ENCODE results near the gene AUNIP. TPM values are rescaled to one million over a fixed set of nuclear protein-coding genes. Genes with fewer than 3 reads are reported as not detected.
A peak's percentile ranks its signal among the peaks of the same experiment; 100 is the strongest.

AUNIP gene
- total RNA-seq: under 0.01 and 0.33 TPM in 2 replicates
- 1.2 and 3.4 TPM in 2 replicates for polyA plus RNA-seq
- 0.90 and 2.2 TPM in 2 replicates for polyA plus RNA-seq (2012)
- 0.82 and 1.9 TPM in 2 replicates for polyA minus RNA-seq (ENCODE audit: low replicate concordance)

- TF ChIP-seq CTCF (conservative IDR thresholded peaks at IDR 0.05 in 1 of 2, IDR thresholded peaks at IDR 0.05 in 1 of 2; ENCODE audit: low read depth in 1 of 2, low read length in 2 of 2): no peak
- TF ChIP-seq EZH2 (IDR thresholded peaks at IDR 0.05; ENCODE audit: low read length, missing control alignments): no peak
- H3K4me1 ChIP-seq (ENCODE audit: control insufficient read depth, extremely low read depth, insufficient read depth, low read length): peaks cover 4% of the 10 kb centered on the region
Observed at GRCh38 chr1:25858906-25859789, at the start of gene AUNIP. Gene AUNIP (minus strand): TSS chr1:25859457. CDS start chr1:25859357, 100 bp downstream.

GRCh38 chr1:25909040-25909439 lies 49.8 kb upstream of the AUNIP start:
- H3K36me3 ChIP-seq (ENCODE audit: control insufficient read depth, insufficient read depth, low read length): no peaks in the 10 kb centered on the region
- no peak overlapping the region for H3K4me2 ChIP-seq (ENCODE audit: extremely low read depth, insufficient read depth, low read length)
- H3K27me3 ChIP-seq (ENCODE audit: control insufficient read depth, insufficient read depth, low read length): no peaks in the 10 kb centered on the region
- H3K4me3 ChIP-seq (replicated peaks in 1 of 4; ENCODE audit: control extremely low read depth in 1 of 4, insufficient read depth in 1 of 4, low read depth in 3 of 4, low read length in 4 of 4): no peak overlapping the region
- no peaks in the 10 kb centered on the region for H4K20me1 ChIP-seq (ENCODE audit: control insufficient read depth, extremely low read depth, insufficient read depth, low read length)
- H3K4me1 ChIP-seq (ENCODE audit: control insufficient read depth, extremely low read depth, insufficient read depth, low read length): no peaks in the 10 kb centered on the region
- no peak overlapping the region for H2AFZ ChIP-seq (ENCODE audit: low read length)
- no peak overlapping the region for H3K27ac ChIP-seq (ENCODE audit: insufficient read depth, low read length)
- no peak for DNase-seq (ENCODE audit: low read depth in 2 of 2)
- TF ChIP-seq CTCF (conservative IDR thresholded peaks at IDR 0.05 in 1 of 2, IDR thresholded peaks at IDR 0.05 in 1 of 2; ENCODE audit: low read depth in 1 of 2, low read length in 2 of 2) (no peak), EZH2 (IDR thresholded peaks at IDR 0.05; ENCODE audit: low read length, missing control alignments) (no peak)
- no peaks in the 10 kb centered on the region for H3K9me3 ChIP-seq (ENCODE audit: control insufficient read depth, insufficient read depth, low read depth, low read length)
- H3K9ac ChIP-seq (ENCODE audit: insufficient read depth, low read length): no peak overlapping the region
- H3K79me2 ChIP-seq (ENCODE audit: control insufficient read depth, insufficient read depth, low read length): peaks cover 12% of the 10 kb centered on the region

More at GRCh38 chr1:25858906-25859789, at the start of gene AUNIP:
- Histone ChIP-seq H4K20me1 (ENCODE audit: control insufficient read depth, extremely low read depth, insufficient read depth, low read length) (no peaks in the 10 kb centered on the region), H3K27me3 (ENCODE audit: control insufficient read depth, insufficient read depth, low read length) (no peaks in the 10 kb centered on the region), H3K9ac (ENCODE audit: insufficient read depth, low read length) (peak within 1 kb of the TSS; percentile 65), H3K4me3 (replicated peaks in 1 of 4; ENCODE audit: control extremely low read depth in 1 of 4, insufficient read depth in 1 of 4, low read depth in 3 of 4, low read length in 4 of 4) (peak within 1 kb of the TSS; percentile 73 to 84 (median 76)), H3K4me2 (ENCODE audit: extremely low read depth, insufficient read depth, low read length) (peak within 1 kb of the TSS; percentile 98), H3K79me2 (ENCODE audit: control insufficient read depth, insufficient read depth, low read length) (peaks cover 5% of the 10 kb centered on the region), H3K36me3 (ENCODE audit: control insufficient read depth, insufficient read depth, low read length) (peaks cover 5% of the 10 kb centered on the region), H2AFZ (ENCODE audit: low read length) (peak within 1 kb of the TSS; percentile 96), H3K9me3 (ENCODE audit: control insufficient read depth, insufficient read depth, low read depth, low read length) (no peaks in the 10 kb centered on the region), H3K27ac (ENCODE audit: insufficient read depth, low read length) (peak within 1 kb of the TSS; percentile 89)
- DNase-seq (ENCODE audit: low read depth in 2 of 2): peak; percentile 81 to 84

- no peak overlapping the region for H3K9ac ChIP-seq (ENCODE audit: insufficient read depth, low read length)
- peaks cover under 1% of the 10 kb centered on the region for H3K36me3 ChIP-seq (ENCODE audit: control insufficient read depth, insufficient read depth, low read length)
- no peak overlapping the region for H3K27ac ChIP-seq (ENCODE audit: insufficient read depth, low read length)
- no peaks in the 10 kb centered on the region for H3K27me3 ChIP-seq (ENCODE audit: control insufficient read depth, insufficient read depth, low read length)
- no peaks in the 10 kb centered on the region for H4K20me1 ChIP-seq (ENCODE audit: control insufficient read depth, extremely low read depth, insufficient read depth, low read length)
- no peak for DNase-seq (ENCODE audit: low read depth in 2 of 2)
- H2AFZ ChIP-seq (ENCODE audit: low read length): no peak overlapping the region
- no peak overlapping the region for H3K4me2 ChIP-seq (ENCODE audit: extremely low read depth, insufficient read depth, low read length)
- peaks cover 21% of the 10 kb centered on the region for H3K79me2 ChIP-seq (ENCODE audit: control insufficient read depth, insufficient read depth, low read length)
- H3K4me3 ChIP-seq (replicated peaks in 1 of 4; ENCODE audit: control extremely low read depth in 1 of 4, insufficient read depth in 1 of 4, low read depth in 3 of 4, low read length in 4 of 4): no peak overlapping the region
- H3K9me3 ChIP-seq (ENCODE audit: control insufficient read depth, insufficient read depth, low read depth, low read length): no peaks in the 10 kb centered on the region
- no peaks in the 10 kb centered on the region for H3K4me1 ChIP-seq (ENCODE audit: control insufficient read depth, extremely low read depth, insufficient read depth, low read length)
- TF ChIP-seq EZH2 (IDR thresholded peaks at IDR 0.05; ENCODE audit: low read length, missing control alignments) (no peak), CTCF (conservative IDR thresholded peaks at IDR 0.05 in 1 of 2, IDR thresholded peaks at IDR 0.05 in 1 of 2; ENCODE audit: low read depth in 1 of 2, low read length in 2 of 2) (no peak)
Observed at GRCh38 chr1:25908161-25908560, 48.9 kb upstream of the AUNIP start.
